GM19372 (cell line): ENCODE results near the gene P2RY13.

ENCODE experiments used
- ATAC-seq: cut with Tn5 transposase; IDR thresholded peaks from one replicate; pipeline ENCODE4 v1.9.1; 2021; ENCODE audit warnings: mild to moderate bottlenecking, low read depth, moderate library complexity; ENCODE audit not compliant: unreplicated experiment

The P2RY13 gene

DNA sequence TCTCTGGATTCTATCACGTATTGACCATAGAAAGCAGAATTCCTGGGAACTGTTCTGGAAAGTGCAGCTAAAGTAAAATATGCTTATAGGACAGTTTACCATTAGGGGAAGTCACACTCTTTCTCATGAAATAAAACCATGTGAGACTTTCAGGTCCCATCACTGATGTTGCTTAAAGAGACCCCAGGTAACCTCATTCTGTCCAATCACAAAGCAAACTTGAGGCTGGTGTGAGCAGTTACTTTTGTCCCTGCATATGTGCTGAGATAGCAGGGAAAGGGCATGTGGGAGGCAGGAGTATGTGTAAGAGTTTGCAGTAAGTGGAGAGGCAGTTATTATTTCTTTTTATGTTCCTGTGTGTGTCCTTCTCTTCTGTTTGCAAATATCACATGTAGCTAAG, 28.8 kb downstream of the P2RY13 start:
- ATAC-seq: no peak

DNA sequence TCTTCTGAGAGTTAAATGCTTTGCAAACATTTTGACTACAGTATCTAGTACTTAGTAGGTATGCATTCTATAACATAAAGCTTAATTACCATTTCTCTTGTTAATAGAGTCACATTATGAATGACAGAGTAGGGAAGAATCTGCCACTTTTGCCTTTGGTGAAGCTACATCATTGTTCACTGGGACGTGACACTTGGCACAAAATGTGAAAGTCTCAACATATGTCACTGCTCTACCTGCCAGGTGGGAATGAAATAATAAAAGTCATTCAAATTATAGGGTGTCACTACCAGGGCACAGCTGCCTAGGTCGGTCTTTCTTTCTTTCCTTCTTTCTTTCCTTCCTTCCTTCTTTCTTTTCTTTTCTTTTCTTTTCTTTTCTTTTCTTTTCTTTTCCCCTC, 30.3 kb downstream of the P2RY13 start:
- ATAC-seq: no peak

DNA sequence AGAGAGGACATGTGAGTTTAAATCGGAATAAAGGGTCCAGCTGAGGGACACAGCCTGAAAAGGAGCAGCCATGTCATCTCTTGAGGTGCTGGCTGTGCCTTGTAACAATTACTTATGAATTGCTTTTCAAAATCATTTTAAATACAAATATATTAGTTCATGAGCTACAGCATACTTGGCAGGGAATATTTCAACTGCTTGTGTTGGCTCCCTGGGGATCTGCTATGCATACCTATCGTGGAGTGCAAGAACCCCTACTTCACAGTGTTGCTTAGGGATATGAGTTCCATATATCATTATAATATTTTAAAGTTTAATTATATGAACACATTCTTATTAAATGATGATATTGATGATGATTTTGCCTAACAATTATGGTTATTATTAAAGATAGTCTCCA, 31.9 kb downstream of the P2RY13 start:
- ATAC-seq: no peak

DNA sequence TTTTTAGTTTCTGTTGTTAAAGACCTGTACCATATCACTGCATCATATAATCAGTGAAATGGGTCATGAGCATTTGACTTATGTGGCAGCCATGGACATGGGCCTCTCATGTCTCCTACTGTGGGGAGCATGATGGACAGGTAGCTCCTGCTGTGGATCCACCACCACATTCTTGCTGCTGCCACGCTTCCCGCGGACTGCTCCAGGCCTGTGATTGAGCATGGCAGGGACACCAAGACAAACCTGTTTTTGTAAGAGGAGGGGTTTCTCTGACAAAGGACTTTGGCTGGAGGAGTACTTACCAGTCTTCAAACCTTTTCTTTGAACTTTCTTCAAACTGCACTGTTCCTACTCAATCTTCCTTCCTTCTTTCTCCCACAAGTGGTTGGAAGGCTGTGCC, 33.1 kb downstream of the P2RY13 start:
- ATAC-seq: no peak

DNA sequence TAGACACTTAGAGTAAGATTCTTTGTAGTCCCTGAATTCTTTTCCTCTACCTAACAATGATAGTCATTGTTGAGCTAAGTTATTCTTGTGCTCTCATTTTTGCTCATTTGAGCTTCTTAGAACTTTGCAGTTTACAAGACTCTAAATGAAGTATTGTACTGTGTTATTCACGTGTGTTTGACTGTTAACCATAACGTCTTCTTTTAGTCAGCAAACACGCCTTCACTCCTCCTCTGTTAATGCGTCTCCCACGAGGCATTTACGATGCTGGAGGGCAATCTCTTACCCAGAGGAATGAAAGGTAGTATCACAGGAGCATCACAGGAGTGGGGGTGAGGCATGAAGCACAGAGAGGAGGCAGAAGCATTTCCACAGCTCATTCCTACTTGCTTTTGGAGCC, 36.2 kb downstream of the P2RY13 start:
- no peak for ATAC-seq

DNA sequence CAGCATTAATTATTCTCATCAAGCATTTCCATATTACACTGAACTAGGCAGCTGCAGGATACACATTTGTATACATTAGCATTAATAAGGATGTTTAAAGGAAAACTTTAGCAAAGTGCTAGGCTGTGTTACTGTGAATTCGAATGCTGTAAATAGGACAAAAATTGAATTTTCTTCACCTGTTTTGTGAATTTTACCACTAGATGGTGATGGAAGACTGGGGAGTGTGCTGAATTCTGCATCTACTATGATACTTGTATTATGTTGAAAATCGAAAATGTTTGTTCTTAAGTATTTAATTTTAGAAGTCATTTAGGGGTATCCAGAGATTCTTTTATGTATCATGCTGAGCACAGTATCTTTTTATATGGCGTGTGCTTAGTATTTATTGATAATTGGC, 38.7 kb downstream of the P2RY13 start:
- no peak for ATAC-seq

DNA sequence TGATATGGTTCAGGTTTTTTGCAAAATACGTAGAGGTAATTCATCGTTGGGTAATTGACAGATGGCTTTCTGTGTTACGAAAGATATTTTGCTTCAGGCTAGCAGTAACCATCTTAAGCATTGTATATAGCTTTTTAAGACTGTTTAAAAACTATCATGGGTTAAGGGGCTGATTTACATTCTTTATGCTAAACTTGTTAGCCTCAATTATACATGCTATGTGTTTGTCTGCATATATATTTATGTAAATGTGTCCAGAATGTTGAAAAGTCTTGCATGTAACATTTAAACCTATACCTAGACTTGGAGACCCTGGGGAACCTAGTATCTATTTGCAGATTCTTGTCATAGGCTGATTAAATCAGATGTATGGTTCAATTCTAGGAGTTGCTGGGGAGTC, 39.9 kb downstream of the P2RY13 start:
- ATAC-seq: no peak

DNA sequence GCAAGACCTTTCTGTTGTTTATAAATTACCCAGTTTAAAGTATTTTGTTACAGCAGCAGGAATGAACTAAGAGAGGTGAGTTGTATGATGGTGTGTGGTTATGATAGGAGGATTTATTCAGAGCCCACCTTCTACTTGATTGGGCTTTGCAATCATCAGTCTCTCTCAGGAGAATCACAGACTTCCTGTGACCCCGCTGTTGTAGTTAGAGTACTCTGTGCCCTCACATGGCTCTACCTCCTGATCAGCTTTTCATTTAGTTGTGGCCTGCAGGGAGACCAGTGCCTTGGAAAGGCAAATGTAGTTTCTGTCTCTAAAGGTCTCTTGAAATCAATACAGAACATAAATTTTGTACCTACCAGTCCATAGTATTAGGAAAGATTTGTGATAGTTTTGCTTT, 43.4 kb downstream of the P2RY13 start:
- no peak for ATAC-seq

DNA sequence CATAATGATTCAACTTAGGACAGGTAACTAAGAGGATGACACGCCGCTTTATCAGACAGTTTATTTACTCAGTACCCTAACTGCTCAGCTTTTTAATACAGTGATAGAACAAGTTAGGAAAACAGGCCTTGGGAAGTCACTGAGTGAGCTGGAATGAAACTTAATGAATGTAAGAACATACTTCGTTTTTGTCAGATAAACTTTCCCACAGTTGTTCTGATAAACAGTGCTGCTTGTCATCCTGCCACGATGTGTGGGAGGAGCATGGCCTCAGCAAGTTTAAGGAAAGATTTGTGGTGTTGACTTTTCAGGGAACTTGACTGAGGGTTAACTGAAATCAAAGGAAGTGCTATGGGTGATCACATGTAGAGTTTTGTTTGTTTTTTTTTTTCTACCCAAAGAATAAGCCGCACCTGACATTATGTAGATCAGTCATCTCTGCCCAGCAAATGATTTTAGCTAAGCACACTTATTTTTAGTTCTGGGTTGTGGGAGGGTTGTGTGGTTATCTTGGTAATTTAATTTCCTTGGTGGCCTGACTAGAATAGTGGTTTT, 45.4 kb downstream of the P2RY13 start:
- no peak for ATAC-seq

DNA sequence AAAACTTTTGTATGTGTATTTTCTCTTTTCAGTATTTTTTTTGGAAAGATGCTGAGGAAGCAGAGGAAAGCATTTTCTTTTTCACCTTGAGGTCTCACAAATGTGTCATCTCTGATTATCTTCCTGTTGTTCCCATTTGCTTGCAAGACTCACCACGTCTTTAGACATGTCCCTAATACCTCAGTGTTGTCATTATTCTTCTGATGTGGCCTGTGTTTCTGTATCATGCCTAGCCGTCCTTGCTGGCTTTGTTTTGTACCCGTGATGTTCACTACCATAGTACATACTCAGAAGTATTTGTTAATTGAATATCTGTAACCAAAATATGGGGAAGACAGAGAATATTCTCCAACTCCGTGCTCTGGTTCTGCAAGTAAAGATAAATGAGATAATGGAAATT, 46.0 kb downstream of the P2RY13 start:
- no peak for ATAC-seq

DNA sequence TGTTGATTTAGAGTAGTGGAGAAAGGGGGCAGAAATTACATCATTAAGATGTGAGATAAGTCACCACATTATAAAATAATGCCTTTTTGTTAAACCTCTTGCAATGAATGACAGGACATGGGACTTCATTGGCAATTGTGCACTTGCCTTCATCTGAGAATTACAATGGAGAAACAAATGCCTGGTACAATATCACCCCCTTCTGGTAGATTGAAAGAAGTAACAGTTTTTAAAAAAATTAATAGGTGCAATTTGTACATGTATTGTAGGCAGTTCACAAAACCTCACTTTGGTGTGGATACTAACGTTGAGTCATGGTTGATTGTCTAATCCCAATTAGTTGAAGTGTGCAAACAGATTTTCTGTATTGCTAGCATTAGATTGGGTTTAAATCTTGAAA, 46.4 kb downstream of the P2RY13 start:
- peak; percentile 57 for ATAC-seq

DNA sequence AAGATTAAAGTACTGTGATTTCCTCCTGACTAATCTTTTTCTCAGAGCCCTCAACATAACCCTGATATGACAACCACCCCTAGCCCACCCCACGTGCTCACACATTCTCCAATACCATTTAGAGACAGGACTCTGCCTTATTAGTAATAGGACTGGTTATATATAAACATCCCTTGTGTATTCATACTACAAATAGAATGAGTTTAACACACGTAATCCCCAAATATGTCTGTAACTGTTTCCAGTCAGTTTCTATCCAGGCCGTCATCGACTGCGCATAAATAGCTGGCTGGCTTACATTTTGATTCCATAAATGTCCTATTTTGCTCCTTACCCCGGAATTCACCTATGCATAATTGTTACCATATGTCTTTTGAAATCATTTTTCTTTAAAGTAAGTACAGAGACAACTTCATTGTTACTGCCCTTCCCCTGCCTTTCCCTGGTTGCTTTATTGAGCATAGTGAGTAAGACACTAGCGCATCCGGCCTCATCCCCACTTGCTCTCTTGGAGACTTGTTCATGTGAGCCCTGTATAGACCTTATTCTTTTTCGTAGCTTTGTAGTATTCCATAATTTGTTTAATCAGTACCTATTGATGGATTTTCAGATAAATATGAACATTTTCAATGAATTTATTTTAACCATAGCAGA, 47.6 kb downstream of the P2RY13 start:
- no peak for ATAC-seq

DNA sequence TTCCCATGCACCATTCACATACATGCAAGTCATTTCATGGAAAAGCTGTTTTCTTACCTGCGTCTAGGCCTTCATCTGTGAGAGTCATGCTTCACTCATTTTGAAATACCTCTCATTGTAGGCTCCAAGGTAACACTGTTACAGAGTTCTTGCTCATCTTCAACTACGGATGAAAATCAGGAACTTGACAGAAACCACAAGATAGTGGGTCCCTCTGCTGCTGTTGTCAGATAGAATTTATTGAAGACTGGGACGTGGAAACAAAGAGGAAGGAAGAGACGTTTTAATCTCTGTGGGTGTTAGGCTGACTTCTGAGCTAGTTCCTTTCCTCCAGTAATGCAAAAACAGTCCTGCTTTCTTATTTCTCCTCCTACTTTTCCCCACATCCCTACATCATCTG, 51.1 kb downstream of the P2RY13 start, which contains the start of gene P2RY14:
TSS of gene P2RY14 (minus strand) at position 313 of the 400 bp plus-strand sequence. CDS start 64,226 bp downstream, outside the sequence.
- ATAC-seq: no peak

DNA sequence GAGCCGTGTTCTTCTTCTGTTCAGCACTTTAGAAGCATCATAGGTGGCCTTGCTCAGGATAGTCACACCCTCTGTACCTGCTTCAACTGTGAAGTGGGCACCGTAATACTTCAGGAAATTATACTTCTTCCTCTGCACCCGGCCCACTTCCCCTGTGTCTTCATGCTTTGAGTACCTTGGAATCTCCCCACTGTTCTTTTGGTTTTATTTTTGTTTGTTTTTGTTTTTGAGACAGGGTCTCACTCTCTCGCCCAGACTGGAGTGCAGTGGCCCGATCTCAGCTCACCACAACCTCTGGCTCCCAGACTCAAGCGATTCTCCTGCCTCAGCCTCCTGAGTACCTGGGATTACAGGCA, 52.7 kb downstream of the P2RY13 start:
- peak; percentile 56 for ATAC-seq
